Stimulated activated CD4-positive, alpha-beta T cell treated with anti-CD3 and anti-CD28 coated beads, TNF-alpha, amount 100 ng/mL, for 1 hour (primary cell): ENCODE data around the gene ARHGAP44.

Experiments
- DNase-seq, 3 donors: peaks; one replicate each; pipeline ENCODE4 v3.0.0-alpha.2; 2020; ENCODE audit warnings: low read depth in 3 of 3, low spot score in 1 of 3

The ARHGAP44 gene

DNA sequence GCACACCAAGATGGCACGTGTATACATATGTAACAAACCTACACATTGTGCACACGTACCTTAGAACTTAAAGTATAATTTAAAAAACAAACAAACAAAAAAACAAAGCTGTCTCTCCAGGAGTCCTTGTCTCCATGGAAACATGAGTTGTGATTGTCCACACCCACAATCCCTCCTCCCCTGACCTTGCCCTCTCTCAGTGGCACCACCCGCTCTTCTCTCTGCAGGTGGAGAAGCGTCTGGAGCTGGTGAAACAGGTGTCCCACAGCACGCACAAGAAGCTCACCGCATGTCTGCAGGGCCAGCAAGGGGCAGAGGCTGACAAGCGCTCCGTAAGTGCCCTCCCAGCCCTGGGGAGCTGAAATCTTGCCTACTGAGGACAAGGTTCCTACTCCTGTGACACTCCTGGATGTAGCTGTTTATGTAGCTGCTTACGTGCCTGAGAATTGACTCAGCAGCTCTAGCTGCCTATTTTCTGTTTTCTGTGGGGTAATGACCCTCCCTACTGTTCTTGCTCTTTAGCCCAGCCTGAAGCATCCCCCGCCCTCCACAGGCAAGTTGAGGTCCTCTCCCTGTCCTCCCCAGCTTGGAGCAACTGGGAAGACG lies 107.0 kb downstream of the ARHGAP44 start:
- DNase-seq: no peak

- no peak for DNase-seq
Measured at GRCh38 chr17:12898110-12898509, 108.8 kb downstream of the ARHGAP44 start.

DNA sequence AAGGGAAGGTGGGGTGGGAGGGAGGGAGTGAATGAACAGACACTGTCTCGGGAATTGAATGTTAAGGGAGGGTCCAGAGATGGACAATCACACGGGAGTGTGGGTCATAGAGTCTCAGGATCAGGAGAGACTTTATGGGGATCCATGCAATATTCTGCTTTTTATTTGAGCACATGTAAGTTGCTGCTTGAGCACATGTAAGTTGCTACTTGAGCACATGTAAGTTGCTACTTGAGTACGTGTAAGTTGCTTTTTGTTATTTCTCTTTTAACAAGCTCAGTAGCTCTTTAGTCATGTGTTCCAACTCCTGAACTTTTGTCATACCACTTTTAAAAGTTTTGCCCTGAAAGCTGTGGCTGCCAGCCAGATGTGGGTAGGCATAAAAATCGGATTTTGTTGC lies 110.3 kb downstream of the ARHGAP44 start:
- no peak for DNase-seq

- no peak for DNase-seq
Measured at GRCh38 chr17:12900474-12900873, 111.2 kb downstream of the ARHGAP44 start.

GRCh38 chr17:12902046-12902445 lies 112.7 kb downstream of the ARHGAP44 start:
- DNase-seq: no peak

DNA sequence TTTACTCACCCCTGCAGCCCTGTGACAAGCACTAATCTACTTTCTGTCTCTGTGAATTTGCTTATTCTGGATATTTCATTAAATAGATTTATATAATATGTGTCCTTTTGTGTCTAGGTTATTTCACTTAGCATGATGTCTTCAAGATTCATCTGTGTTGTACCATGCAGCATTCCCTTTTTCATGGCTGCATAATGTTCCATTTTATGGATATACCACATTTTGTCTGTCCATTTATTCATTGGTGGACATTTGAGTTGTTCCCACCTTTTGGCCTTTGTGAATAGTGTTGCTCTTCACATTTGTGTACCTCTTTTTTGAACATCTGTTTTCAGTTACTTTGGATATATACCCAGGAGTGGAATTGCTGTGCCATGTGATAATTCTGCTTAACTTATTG lies 118.2 kb downstream of the ARHGAP44 start:
- no peak for DNase-seq

DNA sequence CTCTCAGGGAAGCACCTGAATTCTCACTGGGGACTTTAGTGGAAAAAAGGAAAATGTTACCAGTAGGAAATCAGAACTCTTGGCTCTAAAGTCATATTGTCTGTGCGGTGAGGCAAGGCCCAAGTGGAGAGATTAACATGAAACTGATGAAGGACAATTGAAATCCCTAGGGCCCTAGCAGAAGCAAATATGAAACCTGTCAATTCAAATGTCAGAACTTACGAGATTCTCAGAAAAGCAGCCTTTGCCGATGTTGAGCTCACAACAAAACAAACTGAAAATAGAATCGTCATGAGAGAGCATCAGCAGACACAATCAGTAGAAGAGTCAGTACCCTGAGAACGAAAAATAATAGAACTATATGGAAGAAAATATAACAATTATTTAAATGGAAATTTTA lies 119.7 kb downstream of the ARHGAP44 start:
- DNase-seq: no peak

GRCh38 chr17:12909511-12909910 lies 120.2 kb downstream of the ARHGAP44 start:
- no peak for DNase-seq

- DNase-seq: no peak
Measured at GRCh38 chr17:12911239-12911638, 121.9 kb downstream of the ARHGAP44 start.

GRCh38 chr17:12917399-12917798 lies 128.1 kb downstream of the ARHGAP44 start:
- no peak for DNase-seq

- no peak for DNase-seq
Measured at GRCh38 chr17:12918142-12918541, 128.8 kb downstream of the ARHGAP44 start.

DNA sequence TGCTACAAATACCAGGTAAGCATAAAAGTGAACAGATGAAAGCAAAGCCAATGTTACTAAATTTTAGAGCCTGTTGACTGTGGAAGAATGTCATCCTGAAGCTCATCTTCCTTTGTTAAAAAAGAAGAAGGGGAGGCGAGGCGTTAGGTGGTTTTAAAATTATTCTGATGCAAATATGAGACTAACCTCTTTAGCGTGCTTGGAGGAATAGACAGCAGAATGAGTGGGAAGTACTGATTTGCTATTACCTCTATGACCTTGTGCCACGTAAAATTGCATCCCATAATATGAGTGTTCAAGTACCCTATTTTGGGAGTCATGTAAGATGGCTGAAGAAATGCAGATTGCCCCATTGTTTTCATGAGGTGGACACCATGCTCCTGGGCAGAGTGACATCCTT lies 132.8 kb downstream of the ARHGAP44 start:
- no peak for DNase-seq

DNA sequence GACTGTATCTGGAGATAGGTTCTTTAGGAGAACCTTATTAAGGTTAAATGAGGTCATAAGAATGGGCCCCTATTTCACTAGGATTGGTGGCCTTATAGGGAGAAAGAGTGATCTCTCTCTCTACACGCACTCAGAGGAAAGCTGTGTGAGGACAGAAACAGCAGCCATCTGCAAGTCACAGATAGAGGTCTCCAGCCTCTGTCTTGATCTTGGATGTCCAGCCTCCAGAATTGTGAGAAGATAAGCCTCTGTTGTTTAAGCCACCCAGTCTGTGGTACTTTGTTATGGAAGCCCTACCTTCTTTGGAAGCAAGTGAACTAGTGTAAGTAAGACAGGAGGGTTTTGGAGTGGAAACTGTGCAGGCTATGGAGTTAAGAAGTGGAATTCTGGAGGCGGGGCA lies 135.3 kb downstream of the ARHGAP44 start:
- DNase-seq: no peak

DNA sequence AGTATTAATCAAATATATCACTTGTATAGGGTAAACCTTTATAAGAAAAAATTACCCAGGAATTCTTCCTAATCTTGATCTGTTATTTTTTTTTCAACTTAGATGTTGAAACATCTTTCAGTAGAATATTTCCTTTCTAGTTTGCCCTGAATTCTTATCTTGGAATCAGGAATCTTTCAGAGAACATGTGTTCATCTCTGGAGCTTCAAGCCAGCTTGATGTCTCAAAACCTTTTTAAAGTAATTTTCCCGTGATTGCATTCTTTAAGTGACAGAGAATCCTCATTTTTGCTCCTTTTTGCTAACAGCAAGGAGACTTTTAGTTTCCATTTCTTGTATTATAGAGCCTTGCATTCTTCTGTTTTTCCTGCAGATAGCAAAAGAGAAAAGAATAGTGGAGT lies 137.7 kb downstream of the ARHGAP44 start:
- no peak for DNase-seq

DNA sequence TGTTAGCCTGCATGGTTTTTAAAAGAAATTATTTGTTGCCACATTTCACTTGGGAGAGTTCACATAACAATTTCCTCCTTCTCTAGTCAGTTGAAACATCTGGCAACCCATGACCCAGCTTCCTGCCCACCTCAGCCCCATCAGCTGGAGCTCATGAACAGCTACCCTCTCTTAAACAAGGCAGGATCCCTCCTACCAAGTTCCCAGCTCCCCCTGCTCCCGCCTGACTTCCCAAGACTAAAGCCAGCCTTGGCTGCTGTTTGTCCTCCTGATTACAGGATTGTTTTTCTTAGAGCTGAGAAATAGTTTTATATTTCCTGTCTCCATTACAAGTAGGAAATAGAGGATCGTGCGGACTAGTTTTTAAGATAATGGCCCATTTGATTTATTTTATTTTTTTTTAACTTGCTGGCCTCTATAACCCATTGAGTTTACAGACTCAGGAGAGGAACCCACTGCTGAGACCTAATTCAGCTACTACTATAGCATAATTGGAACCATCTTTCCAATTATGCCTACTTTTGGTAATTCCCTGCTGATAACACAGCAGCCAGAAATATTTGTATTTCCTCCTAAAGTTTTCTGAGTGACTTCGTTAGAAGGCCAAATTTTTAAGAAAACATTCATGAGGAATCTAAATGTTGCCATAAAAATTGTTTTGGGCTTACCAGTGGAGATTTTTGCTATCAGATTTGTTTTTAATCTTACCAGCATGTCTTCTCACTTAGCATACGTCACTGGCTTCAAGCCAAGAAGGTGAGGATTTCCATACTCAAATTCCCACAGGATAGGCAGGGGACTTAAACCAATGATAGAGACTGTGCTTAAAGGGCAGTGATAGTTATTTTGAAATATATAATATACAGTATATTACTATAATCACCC lies 138.5 kb downstream of the ARHGAP44 start:
- DNase-seq: no peak

GRCh38 chr17:12928736-12929135 lies 139.4 kb downstream of the ARHGAP44 start:
- DNase-seq: no peak

GRCh38 chr17:12936501-12936900 lies 147.2 kb downstream of the ARHGAP44 start:
- DNase-seq: no peak

DNA sequence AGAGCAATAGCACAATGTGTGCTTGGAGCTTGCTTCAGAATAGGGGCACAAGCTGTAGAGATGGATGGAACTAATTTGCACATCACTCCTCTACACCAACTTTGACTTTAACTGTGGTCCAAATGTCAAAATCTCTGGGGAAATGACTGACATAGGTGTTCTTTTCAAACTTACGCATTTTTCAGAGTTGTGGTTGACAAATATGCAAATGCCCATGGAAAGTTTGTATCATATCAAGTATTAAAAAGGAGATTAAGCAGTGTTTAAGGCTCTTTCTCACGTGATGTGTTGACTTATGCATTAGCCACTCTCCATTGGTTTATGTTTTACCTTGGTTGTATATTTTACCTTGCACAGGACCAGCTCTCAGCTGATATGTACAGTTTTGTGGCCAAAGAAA lies 151.4 kb downstream of the ARHGAP44 start:
- DNase-seq: no peak

GRCh38 chr17:12947047-12947446 lies 157.7 kb downstream of the ARHGAP44 start:
- no peak for DNase-seq

DNA sequence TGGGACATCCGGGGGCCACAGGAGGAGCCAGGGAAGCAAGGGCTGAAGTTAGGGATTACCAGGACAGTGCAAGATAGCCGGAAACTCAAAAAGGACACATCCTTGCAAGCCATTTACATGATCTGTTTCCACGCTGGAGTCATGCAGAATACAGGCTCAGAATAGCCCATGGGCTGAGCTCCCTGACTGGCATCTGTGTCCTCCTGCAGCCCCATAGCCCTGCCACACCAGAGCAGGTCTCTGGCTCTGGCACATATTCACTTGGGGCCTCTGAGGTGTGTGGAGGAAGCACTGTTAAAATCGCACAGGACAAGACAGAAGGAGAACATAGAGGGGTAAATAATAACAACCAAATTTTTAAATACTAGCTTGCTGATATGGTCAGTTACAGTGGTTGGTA lies 162.7 kb downstream of the ARHGAP44 start:
- no peak for DNase-seq

DNA sequence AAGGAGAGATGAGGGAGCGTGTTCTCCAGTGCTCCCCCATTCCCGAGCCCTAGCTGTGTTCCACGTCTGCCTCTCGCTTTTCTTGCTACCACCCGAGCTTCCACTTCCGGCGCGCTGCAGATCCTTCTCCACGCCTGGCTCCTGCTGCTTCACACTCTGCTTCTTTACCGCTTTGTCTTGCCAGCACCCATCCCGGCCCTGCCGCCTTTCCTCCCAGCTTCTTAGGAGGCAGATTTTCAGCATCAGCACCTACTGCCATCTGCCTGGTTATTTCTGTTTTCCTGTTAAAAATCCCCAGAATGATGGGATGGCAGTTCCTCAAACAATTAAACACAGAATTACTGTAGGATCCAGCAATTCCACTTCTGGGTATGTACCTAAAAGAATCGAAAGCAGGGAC lies 163.9 kb downstream of the ARHGAP44 start:
- DNase-seq: no peak

GRCh38 chr17:12955521-12955920 lies 166.2 kb downstream of the ARHGAP44 start:
- no peak for DNase-seq

DNA sequence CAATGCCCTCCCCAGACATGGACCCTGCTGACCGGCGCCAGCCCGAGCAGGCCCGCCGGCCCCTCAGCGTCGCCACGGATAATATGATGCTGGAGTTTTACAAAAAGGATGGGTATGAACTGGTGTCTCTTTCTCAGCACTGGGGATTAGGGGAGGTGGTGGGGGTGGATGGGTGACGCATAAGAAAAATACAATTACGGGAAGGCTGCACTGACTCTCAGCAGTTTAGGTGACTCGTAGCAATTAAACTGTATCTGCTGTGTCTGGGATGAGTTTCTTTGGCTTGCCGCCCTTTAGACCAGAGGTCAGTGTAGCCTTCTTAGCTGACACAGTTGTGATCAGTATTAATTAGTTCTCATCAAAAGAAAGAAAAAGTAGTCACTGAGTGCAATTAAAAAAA lies 169.5 kb downstream of the ARHGAP44 start:
- no peak for DNase-seq
